GM21717 (cell line): ENCODE data around the gene COG7.
"Not testable (repeated sequence)": the region's sequence is repeated elsewhere in the genome, so short reads cannot be mapped to it uniquely, and the experiment has no call there.

Experiments
- ATAC-seq: cut with Tn5 transposase; IDR thresholded peaks from one replicate; pipeline ENCODE4 v1.9.1; 2021; ENCODE audit warnings: mild to moderate bottlenecking, moderate library complexity; ENCODE audit not compliant: unreplicated experiment

COG7 gene

DNA sequence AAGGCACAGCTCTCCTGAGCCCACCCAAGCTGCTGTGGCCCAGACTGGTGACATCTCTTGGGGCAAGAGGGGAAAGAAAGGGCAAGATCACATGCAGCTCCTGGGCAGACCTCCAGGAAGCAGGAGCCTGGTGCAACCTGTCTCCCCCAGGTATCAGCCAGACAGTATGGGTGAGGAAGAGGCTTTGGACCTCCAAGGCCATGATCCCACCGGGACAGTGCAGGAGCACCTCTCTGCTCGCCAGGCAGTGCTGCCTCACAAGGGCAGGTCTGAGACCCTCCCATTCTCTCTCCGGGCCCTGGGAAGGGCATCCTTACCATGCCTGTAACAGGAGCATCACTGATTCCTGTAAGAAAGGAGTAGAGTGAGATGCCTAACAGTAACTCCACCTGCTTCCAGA lies 25.6 kb upstream of the COG7 start:
- no peak for ATAC-seq

DNA sequence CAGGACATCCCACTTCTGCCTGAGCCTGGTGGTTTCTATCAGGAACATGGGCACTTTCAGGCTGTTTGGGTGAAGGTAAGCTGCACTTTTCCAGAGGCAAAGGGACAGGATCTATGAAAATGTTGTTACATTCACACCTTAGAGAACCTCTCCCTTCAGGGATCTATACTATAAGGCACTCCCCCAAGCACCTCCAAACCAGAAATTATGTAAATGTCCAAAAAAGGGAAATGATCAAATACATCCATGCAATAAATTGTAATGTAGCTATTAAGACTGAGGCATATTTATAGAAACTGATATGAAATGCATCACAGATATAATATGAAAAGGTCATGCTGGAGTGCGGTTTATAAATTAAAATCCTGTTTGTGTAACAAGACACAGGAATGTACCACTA lies 23.3 kb upstream of the COG7 start:
- no peak for ATAC-seq

DNA sequence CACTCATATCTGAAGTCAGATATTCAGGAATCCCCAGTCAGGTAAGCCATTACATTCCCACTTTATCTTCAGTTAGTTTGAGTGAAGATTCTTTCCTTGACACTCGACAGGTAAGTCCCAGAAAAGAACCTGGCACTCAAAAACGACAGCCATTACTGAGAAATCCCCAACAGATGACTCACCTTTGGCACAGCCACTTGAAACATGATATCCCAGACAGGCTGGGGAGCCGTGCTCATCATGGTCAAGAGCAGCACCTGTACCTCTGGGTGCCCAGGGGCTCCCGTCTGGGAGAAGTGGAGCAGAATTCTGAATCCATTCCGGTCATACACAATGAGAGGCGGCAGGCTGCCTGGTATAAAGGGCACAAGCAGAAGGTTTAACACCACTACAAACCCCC lies 16.8 kb upstream of the COG7 start:
- no peak for ATAC-seq

DNA sequence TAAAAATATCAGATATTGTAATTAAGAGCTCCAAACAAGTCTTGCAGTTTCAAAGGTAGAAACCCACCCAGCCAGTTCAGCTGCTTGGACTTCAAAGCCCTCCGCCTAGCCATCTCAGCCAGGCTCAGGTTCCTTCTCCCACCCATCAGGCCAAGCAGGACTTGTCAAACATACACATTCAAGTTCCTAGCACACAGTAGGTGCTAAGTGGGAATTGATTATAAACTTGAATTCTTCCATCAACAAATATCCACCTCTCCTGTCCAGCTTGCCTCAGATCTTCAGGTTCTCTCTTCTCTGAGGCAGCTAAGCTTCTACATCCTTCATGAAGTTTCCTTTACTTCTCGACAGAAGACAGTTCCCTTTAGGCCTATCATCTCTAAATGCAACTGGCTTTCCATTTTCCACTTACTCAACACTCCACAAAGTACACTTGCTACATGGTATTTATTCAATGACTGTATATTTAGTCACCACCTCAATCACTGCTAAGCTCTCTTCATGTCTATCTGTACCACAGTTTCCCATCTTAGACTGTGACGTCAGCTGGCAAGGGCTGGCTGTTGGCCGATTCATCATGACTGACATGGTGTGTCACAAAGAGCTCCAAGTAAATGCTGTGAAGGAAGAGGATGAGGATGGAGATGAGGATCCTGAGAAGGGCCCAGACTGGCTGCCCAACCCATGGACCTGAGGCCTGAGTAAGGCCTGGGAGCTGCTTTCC lies 13.3 kb upstream of the COG7 start:
- ATAC-seq: no peak

DNA sequence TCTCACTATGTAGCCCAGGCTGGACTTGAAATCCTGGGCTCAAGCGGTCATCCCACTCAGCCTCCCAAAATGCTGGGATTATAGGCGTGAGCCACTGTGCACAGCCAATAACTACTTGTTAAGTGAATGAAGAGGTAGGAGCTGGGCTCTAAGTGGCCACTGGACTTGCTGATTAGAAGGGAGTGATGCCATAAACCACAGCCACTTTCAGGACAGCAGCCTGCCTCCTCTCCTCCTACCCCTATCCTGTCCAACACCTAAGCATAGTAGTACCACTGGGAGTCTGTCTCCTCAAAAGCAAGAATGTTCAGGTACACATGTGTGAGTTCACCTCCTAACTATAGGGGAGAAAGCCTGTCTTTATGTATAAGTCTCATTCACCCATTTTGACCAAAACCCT lies 12.2 kb upstream of the COG7 start:
- no peak for ATAC-seq

DNA sequence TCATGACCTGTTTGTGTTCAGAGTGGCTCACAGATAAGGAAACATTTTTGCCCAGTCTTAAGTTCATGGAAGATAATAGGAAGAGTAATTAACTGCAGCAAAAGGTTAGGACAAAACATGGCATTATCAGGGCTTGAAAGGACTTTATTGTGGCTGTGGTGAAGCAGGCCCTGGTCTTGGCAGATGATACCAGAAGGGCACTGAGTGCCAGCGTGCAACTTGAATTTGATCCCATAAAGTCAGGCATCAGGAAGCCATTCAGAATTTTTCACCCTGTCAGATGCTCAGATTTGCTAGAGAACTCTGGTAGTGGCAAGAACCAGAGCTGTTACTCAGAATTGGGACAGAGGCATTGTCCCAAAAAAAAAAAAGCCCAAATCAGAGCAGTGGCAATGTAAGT lies 11.2 kb upstream of the COG7 start:
- ATAC-seq: no peak

DNA sequence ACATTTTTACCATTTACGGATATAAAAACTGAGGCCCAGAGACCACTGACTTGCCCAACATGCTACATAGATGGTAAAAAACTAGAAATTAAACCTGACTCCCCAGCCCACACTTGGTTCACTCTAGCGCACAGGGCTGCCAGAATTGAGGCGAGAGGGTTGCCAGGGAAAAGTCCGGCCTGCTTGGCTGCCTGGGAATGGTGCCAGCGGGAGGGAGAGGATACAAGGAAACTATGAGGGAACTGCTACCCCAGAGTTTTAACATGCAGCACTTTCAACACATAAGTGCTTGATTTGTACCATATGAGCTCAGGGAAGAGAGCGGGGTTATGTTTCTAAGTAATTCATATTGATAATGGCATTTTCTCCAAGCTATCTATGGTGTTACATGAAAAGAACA lies 10.0 kb upstream of the COG7 start:
- ATAC-seq: not testable (repeated sequence)

DNA sequence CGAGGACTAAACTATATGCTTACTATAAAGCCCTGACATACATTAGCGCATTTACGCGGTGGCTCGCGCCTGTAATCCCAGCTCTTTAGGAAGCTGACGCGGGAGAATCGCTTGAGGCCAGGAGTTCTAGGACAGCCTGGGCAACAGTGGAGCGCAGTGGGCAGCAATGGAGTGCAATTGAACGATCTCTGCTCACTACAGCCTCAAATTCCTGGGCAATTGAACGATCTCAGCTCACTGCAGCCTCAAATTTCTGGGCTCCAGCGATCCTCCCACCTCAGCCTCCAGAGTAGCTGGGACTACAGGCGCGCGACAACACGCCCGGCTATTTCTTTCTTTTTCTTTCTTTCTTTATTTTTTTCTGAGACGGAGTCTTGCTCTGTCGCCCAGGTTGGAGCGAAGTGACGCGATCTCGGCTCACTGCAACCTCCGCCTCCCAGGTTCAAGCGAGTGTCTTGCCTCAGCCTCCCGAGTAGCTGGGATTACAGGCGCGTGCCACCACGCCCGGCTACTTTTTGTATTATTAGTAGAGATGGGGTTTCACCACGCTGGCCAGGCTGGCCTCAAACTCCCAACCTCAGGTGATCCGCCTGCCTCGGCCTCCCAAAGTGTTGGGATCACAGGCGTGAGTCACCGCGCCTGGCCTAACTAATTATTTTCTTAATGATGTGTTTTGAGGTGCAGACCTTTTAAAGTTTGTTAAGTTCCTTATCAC lies 506 bp upstream of the COG7 start:
- ATAC-seq: no peak

DNA sequence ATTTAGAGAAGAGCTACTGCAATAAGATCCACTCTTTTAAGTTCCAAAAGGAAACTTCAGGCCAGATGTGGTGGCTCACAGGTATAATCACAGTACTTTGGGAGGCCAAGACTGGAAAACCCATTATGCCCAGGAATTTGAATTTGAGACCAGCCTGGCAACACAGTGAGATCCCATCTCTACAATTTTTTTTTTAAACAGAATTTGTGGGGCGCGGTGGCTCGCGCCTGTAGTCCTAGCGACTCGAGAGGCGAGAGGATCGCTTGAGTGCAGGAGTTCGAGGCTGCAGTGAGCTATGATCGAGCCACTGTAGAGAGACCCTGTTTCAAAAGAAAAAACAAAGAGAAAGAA lies 793 bp downstream of the COG7 start:
- ATAC-seq: no peak

DNA sequence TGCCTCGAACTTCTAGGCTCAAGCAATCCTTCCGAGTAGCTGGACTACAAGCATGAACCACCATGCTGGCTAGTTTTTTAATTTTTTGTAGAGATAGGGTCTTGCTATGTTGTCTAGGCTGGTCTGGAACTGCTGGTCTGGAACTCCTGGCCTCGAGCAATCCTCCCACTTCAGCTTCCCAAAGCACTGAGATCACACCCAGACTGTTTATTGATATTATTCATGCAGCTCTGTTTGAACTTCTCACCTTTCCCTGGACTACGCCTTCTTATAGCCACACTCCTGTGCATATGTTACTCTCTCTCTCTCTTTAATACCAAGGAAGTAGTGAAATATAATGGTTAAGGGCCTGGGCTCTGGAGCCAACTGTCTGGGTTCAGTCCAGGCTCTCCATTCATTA lies 4.6 kb downstream of the COG7 start:
- no peak for ATAC-seq

DNA sequence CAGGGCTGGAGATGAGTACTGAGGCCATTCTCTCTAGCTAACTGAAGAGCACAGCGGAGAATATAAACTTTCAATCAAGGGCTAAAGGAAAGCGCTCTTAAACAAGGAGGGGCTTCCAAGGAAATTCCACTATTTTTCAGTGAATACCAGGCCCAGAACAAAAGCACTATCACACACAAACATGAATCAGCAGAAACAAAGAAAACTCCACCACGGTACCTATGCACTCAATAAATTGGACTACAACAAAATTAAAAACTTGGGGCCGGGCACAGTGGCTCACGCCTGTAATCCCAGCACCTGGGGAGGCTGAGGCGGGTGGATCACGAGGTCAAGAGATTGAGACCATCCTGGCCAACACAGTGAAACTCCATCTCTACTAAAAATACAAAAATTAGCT lies 15.4 kb downstream of the COG7 start:
- ATAC-seq: not testable (repeated sequence)

DNA sequence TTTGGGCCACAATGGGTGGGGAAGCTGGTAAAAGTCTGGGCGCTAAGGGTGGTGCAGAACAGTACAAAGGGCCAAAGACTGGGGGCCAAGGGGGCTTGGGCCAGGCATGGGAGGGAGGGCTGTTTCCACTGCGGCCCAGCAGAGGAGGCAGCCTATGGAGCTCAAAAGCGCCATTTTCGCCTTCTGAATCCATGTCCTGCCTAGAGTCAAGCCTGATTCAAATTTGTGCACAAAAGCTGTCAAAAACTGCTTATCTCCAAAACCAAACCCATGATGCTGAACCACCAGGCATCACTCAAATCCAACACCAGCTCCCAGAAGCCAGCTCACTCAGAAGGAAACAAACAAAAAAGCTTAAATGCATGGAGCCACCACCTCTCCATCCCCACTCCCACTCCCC lies 16.0 kb downstream of the COG7 start:
- ATAC-seq: no peak

DNA sequence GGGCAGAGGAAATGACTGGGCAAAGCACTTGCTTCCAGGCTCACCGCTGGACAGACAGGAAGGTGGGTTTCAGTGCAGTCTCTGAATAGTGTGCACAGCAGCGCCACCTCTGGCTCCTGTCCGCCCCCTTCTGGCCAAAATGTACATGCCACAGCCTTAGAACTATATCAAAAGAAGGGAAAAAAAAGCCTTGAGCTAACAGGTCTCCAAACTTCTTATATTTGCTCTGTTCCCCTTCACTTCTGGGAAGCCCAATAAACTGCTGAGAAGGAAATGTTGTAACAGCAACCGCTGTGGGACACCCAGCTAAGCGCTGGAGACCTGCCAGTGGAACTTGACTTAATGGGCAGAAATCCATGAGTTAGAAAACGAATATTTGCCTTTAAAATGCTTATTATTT lies 17.5 kb downstream of the COG7 start:
- ATAC-seq: no peak

DNA sequence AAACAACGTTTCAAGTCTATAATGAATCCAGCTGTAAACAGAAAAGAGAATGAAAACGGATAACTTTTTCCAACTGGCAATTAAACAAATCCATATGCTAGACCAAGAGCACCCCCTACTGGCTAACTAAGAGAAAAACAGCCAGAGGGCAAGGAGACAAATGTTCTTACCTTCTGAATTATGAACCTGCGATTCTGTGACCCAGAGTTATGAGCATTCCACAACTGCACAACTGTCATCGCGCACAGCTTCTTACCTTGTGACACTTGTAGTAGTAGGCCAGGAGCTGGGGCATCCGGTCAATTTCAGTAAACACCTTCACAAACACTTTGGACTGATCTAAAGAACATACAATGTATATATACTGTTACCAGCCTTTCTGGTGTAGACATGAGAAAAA lies 18.6 kb downstream of the COG7 start:
- ATAC-seq: no peak

DNA sequence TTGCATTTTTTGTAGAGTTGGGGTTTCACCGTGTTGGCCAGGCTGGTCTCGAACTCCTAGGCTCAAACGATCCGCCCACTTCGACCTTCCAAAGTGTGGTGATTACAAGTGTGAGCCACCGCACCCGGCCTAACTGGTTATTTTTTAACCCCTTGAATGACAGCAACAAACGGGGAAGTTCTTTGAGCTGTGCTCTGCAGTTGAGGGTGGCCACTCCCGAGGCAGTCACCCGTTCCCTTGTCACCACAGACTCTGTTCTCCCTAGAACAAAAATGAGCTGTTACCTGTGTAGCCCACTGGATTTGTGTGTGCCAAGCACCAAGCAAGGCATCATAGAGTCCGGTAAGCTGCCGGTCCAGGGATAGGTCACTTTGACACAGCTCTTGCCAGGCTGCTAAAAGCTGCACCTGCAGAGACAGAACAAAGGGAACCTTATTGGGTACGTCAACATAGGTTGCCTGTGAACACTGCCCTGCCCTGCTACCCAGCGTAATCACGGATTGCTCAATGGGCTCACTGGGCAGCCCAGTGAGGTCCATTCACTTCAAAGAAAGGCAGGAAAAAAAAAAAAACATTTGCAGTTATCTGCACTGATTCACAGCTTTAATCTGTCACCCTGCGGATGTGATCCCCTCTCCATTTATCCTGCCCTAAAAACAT lies 19.6 kb downstream of the COG7 start:
- no peak for ATAC-seq

DNA sequence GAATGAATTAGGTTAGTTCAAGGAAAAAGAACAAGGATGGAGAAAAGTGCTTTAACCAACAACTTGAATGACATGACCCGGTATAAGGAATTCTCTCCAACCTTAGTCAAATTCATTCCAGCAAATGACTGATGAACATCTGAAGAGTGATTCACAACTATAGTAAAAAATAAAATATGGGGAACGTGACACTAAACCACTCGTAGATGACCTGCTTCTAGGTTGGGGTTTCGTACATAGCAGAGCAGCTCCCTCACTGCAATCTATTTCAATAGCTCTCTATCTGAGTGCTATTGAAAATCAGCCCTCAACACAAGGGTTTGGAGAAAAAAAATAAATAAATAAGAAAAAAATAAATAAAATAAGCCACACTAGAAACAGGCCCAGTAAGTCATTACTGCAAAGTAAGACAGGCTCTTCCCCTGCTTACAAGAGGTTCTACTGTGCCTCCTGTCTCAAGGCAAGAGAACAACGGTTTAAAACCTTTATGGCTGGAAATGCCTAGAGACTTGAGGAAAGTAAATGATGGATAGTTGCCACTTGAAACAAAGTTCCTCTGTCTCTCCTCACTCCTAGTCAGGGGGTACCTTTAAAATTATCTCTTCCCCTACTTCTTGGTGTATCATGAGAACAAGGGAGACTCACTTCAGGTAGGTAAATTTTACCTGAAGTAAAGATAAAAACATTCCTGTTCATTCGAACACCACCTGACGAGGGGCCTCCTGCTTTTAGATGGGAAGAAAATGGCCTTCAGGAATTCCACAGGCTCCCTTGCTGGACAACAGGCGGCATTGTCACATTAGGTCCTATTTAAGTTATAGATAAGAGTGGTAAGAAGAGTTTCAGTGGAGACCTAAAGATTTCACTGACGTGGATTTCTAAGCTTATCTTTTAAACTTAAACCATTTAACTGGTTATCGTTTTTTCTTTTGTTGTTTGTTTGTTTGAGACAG lies 20.5 kb downstream of the COG7 start:
- ATAC-seq: no peak

DNA sequence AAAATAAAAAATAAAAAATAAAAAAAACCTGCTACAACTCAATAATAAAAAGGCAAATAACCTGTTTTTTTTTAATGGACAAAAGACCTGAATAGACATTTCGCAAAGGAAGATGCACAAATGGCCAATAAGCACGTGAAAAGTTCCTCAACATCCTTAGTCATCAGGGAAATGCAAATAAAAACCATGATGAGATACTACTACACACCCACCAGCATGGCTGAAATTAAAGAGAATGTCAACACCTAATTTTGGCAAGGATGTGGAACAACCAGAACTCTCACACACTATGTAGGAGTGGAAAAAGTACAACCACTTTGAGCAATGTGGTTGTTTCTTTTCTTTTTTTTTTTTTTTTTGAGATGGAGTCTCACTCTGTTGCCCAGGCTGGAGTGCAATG lies 24.6 kb downstream of the COG7 start:
- no peak for ATAC-seq

DNA sequence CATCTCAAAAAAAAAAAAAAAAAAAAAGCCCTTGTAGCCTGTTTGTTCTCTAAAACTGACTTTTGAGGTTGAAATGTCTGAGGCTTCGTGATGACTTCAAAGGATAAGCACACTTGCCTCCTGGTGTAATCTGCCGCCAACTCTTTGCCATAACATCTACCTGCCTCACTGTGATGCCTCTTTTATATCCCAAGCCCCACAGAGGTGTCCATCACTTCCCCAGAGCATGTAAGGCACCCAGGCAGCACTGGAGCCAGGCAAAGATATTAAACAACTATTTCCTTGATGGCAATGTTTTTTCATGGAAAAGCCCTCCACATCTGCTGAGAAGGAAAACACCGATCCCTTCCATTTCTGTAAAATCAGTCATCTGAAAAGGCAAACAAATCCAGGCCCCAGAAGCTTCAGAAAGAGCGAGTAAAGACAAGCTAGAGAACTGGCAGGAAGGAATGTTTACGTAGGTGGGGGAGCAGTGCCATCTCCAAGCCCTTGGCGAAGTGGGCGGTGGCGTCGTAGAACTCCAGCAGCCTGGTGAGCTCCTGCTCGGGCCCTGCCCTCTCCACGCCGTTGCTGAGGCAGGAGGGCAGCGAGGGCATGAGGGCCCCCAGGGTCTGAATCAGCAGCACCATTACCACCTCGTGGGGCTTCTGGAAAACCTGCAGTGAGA lies 28.6 kb downstream of the COG7 start:
- no peak for ATAC-seq

DNA sequence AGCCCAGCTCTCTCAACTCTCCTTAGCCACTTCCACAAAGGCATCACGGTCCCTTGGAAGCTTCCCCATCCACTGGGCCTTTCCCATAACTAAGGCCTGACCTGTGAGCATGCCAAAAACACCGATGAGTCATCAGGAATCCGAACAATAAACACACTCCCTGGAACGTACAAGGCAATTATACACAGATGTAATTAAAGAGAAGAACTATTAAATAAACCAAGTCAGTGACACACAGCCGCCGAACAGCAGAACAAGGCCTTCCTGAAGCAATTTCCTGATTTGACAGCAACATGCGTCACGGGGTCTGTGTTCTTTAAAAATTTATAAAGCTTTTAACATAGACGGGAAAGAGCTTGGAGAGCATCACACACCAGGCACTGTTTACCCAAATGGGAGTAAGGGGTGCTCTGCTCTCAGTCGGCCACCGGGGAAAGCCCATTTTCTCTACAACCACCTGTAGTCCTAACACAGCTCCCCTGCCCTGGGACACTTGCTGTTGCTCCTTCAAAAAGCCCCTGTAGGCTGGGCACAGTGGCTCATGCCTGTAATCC lies 29.4 kb downstream of the COG7 start:
- ATAC-seq: no peak

DNA sequence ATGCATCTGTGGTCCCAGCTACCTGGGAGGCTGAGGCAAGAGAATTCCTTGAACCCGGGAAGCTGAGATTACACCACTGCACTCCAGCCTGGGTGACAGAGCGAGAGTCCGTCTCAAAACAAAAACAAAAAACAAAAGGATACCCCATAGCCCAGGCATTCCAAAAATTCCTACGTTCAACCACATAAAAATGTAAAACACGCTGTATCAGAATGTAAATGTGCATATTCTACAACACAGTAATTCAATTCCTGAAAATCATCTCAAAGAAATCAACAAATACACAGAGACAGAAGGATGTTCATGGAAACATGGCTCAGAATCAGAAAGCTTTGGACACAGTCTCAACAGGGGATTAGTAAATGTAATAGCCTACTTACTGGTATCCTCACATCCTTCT lies 33.0 kb downstream of the COG7 start:
- ATAC-seq: no peak
